WTC11 (cell line): Measurements from ENCODE around the gene ST6GAL1.

Experiments
- CREB1 ChIP-seq: sonication (generic); formaldehyde crosslinking; IDR thresholded peaks from 2 replicates; pipeline ENCODE4 v1.8.0; 2023; ENCODE audit warnings: mild to moderate bottlenecking, missing genetic modification reagents
- CTCF ChIP-seq: fragments of 200-600 bp; IDR thresholded peaks from 2 replicates; pipeline ENCODE4 v1.8.0; 2022; ENCODE audit warnings: antibody characterized with exemption
- ELF4 ChIP-seq: sonication (generic); formaldehyde crosslinking; IDR thresholded peaks from 2 replicates; pipeline ENCODE4 v1.8.1; 2022; ENCODE audit warnings: low read depth, mild to moderate bottlenecking, moderate library complexity, missing genetic modification reagents
- NR2C2 ChIP-seq: sonication (generic); formaldehyde crosslinking; IDR thresholded peaks from 2 replicates; pipeline ENCODE4 v1.8.0; 2022; ENCODE audit warnings: mild to moderate bottlenecking, missing genetic modification reagents
- ZNF232 ChIP-seq: sonication (generic); formaldehyde crosslinking; IDR thresholded peaks from 2 replicates; pipeline ENCODE4 v1.8.0; 2022; ENCODE audit warnings: mild to moderate bottlenecking, missing genetic modification reagents
- ZNF263 ChIP-seq: sonication (generic); formaldehyde crosslinking; IDR thresholded peaks from 2 replicates; pipeline ENCODE4 v1.8.1; 2022; ENCODE audit warnings: low read depth, mild to moderate bottlenecking, moderate library complexity, missing genetic modification reagents

GRCh38 chr3:186945255-186945823 is 15.0 kb downstream of the ST6GAL1 start:
- TF ChIP-seq CTCF (no peak), ZNF232 (CRISPR knock-in tag) (no peak), NR2C2 (CRISPR knock-in tag) (no peak), ZNF263 (CRISPR knock-in tag) (no peak), ELF4 (no peak), CREB1 (CRISPR knock-in tag) (no peak)
